H1 (cell line): ENCODE data around the gene STIM2. TPM values are rescaled to one million over a fixed set of nuclear protein-coding genes. Genes with fewer than 3 reads are reported as not detected.

Experiments used
- EGR1 ChIP-seq: IDR thresholded peaks from 2 replicates; pipeline ENCODE4 v1.6.1; 2011; ENCODE audit warnings: low read depth, low read length, borderline replicate concordance
- HDAC6 ChIP-seq: IDR thresholded peaks from one replicate; pipeline ENCODE4 v1.7.1; 2012; ENCODE audit warnings: low read depth, mild to moderate bottlenecking, inconsistent platforms, low read length, moderate library complexity
- KDM4A ChIP-seq: IDR thresholded peaks from one replicate; pipeline ENCODE4 v1.7.1; 2012; ENCODE audit warnings: low read depth, mild to moderate bottlenecking, moderate library complexity, low read length, inconsistent platforms; ENCODE audit not compliant: severe bottlenecking
- POU5F1 ChIP-seq: IDR thresholded peaks from 2 replicates; pipeline ENCODE4 v1.6.1; 2011; ENCODE audit warnings: low read depth, mild to moderate bottlenecking, low read length, moderate library complexity
- RBBP5 ChIP-seq: IDR thresholded peaks from 2 replicates; pipeline ENCODE4 v1.7.1; 2012; ENCODE audit warnings: low read depth, mild to moderate bottlenecking, inconsistent platforms, low read length, moderate library complexity, borderline replicate concordance
- TAF1 ChIP-seq: IDR thresholded peaks from 2 replicates; pipeline ENCODE4 v1.6.1; 2011; ENCODE audit warnings: mild to moderate bottlenecking, low read depth, low read length
- TBP ChIP-seq: IDR thresholded peaks from 2 replicates; pipeline ENCODE4 v1.6.1; 2011; ENCODE audit warnings: low read depth, low read length, improper control_type of control experiment
- polyA plus RNA-seq, 7 experiments: library from polyadenylated mRNA; depleted of rRNA in 3 of 7; stranded (reverse) in 5 of 7; unstranded in 2 of 7; fragments of >200 nt in 5 of 7; fragments of 200-250 nt in 2 of 7; gene quantifications; 1 replicate in 5 of 7; 2 replicates in 1 of 7; 4 replicates in 1 of 7; pipeline versions ENCODE4 v1.2.1 to v1.2.3, GENCODE V29; 2011 to 2013; ENCODE audit warnings: missing spikeins in 2 of 7, mixed read lengths in 2 of 7
- total RNA-seq: library from RNA; stranded (reverse); fragmentation: NEBNext Ultra II Directional; extraction: Animal tissue kit (Norgen Biotek cat#: 25700); gene quantifications from 2 replicates; pipeline ENCODE4 v1.2.1, GENCODE V29; 2021

Gene STIM2
- total and polyA plus RNA-seq, 2 of the 8 experiments (the other 6 are each of a cell fraction or from before 2014, with no cell fraction given): 22.9 to 23.0 TPM

DNA sequence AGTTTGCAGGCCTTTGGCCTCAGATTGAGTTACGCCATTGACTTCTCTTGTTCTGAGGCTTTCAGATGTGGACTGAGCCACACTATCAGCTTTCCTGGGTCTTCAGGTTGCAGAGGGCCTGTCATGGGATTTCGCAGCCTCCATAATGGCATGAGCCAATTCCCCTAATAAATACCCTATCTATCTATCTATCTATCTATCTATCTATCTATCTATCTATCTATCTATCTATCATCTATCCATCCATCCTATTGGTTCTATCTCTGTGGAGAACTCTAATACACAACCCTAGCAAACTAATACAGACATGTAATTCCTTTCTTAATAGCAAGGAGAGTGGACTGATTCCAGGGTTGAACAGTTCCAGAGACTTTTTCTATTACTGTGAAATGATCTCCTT, 9.5 kb upstream of the STIM2 start (continued):
- TF ChIP-seq KDM4A (no peak), HDAC6 (no peak), TAF1 (no peak), EGR1 (no peak), POU5F1 (no peak), RBBP5 (no peak), TBP (no peak)
